H1 (cell line): ENCODE results near the gene MYH7. TPM values are rescaled to one million over a fixed set of nuclear protein-coding genes. Genes with fewer than 3 reads are reported as not detected.

Source experiments
- ASH2L ChIP-seq: fragments of 200-600, 300-600 bp; sonication (generic); IDR thresholded peaks from one replicate; pipeline ENCODE4 v1.7.1; 2017; ENCODE audit warnings: low read length
- CTBP2 ChIP-seq: IDR thresholded peaks from 2 replicates; pipeline ENCODE4 v1.7.0; 2011; ENCODE audit warnings: borderline replicate concordance, mild to moderate bottlenecking, moderate library complexity, mixed read lengths, low read length; ENCODE audit not compliant: insufficient read depth, insufficient read length
- EP300 ChIP-seq, 2 experiments: IDR thresholded peaks; 1 replicate in 1 of 2; 2 replicates in 1 of 2; pipeline ENCODE4 v1.6.1; 2011 to 2012; ENCODE audit warnings: low read depth in 2 of 2, low read length in 2 of 2, mild to moderate bottlenecking in 2 of 2, borderline replicate concordance in 1 of 2, inconsistent platforms in 1 of 2, moderate library complexity in 1 of 2
- GABPA ChIP-seq: IDR thresholded peaks from 2 replicates; pipeline ENCODE4 v1.6.1; 2011; ENCODE audit warnings: mild to moderate bottlenecking, low read length, moderate library complexity, borderline replicate concordance; ENCODE audit not compliant: insufficient read depth
- KDM5A ChIP-seq: fragments of 200-600 bp; IDR thresholded peaks from 2 replicates; pipeline ENCODE4 v1.7.1; 2012; ENCODE audit warnings: mild to moderate bottlenecking, low read length, inconsistent platforms, mixed read lengths
- NANOG ChIP-seq: IDR thresholded peaks from 2 replicates; pipeline ENCODE4 v1.6.1; 2011; ENCODE audit warnings: low read length, low read depth, mild to moderate bottlenecking, inconsistent platforms; ENCODE audit not compliant: insufficient read depth, poor library complexity, severe bottlenecking
- SIX5 ChIP-seq: IDR thresholded peaks from 2 replicates; pipeline ENCODE4 v1.6.1; 2011; ENCODE audit warnings: mild to moderate bottlenecking, low read depth, low read length
- TAF1 ChIP-seq: IDR thresholded peaks from 2 replicates; pipeline ENCODE4 v1.6.1; 2011; ENCODE audit warnings: mild to moderate bottlenecking, low read depth, low read length
- polyA plus RNA-seq, 7 experiments: library from polyadenylated mRNA; depleted of rRNA in 3 of 7; stranded (reverse) in 5 of 7; unstranded in 2 of 7; fragments of >200 nt in 5 of 7; fragments of 200-250 nt in 2 of 7; gene quantifications; 1 replicate in 5 of 7; 2 replicates in 1 of 7; 4 replicates in 1 of 7; pipeline versions ENCODE4 v1.2.1 to v1.2.3, GENCODE V29; 2011 to 2013; ENCODE audit warnings: missing spikeins in 2 of 7, mixed read lengths in 2 of 7
- total RNA-seq: library from RNA; stranded (reverse); fragmentation: NEBNext Ultra II Directional; extraction: Animal tissue kit (Norgen Biotek cat#: 25700); gene quantifications from 2 replicates; pipeline ENCODE4 v1.2.1, GENCODE V29; 2021
- TF ChIP-seq, protein P1 (sequence below): IDR thresholded peaks from 2 replicates; pipeline ENCODE4 v1.6.1; 2012; ENCODE audit warnings: low read length, inconsistent platforms

MYH7 gene
- total and polyA plus RNA-seq, 2 of the 8 experiments (the other 6 are each of a cell fraction or from before 2014, with no cell fraction given) = not detected

GRCh38 chr14:23365036-23365731 lies 70.3 kb downstream of the MYH7 start, which contains the start of gene EFS (continued):
- TF ChIP-seq TAF1 = 0 out of 2 replicates have a peak, but pooled peaks have one; percentile 6
- TF ChIP-seq GABPA = 0 out of 2 replicates have a peak, but pooled peaks have one; percentile 11
- TF ChIP-seq NANOG = no peak
- no peak for TF ChIP-seq ASH2L
- no peak for TF ChIP-seq SIX5
- TF ChIP-seq, protein P1, sequence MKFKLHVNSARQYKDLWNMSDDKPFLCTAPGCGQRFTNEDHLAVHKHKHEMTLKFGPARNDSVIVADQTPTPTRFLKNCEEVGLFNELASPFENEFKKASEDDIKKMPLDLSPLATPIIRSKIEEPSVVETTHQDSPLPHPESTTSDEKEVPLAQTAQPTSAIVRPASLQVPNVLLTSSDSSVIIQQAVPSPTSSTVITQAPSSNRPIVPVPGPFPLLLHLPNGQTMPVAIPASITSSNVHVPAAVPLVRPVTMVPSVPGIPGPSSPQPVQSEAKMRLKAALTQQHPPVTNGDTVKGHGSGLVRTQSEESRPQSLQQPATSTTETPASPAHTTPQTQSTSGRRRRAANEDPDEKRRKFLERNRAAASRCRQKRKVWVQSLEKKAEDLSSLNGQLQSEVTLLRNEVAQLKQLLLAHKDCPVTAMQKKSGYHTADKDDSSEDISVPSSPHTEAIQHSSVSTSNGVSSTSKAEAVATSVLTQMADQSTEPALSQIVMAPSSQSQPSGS = no peak
- TF ChIP-seq EP300 (IDR thresholded peaks at IDR 0.05; ENCODE audit: borderline replicate concordance in 1 of 2, low read depth in 2 of 2, low read length in 2 of 2) = no peak
- no peak for TF ChIP-seq KDM5A
- TF ChIP-seq CTBP2 = no peak
- TF ChIP-seq, all 59 proteins: peak for 6
